IMR-90 (cell line): ENCODE results near the gene DUSP8.

Source experiments
- CHD1 ChIP-seq: IDR thresholded peaks from 2 replicates; pipeline ENCODE4 v1.6.1; 2012; ENCODE audit warnings: low read depth, low read length, improper control_type of control experiment
- ELK1 ChIP-seq: fragments of 150-350 bp; IDR thresholded peaks from 2 replicates; pipeline ENCODE4 v1.6.1; 2016; ENCODE audit warnings: low read depth, mild to moderate bottlenecking, low read length, moderate library complexity, borderline replicate concordance
- MAZ ChIP-seq: IDR thresholded peaks from 2 replicates; pipeline ENCODE4 v1.6.1; 2012; ENCODE audit warnings: low read depth, mild to moderate bottlenecking, low read length, improper control_type of control experiment, moderate library complexity, borderline replicate concordance
- NFE2L2 ChIP-seq: fragments of 150-350 bp; IDR thresholded peaks from 2 replicates; pipeline ENCODE4 v1.6.1; 2016; ENCODE audit warnings: low read depth, mild to moderate bottlenecking, low read length
- POLR2A ChIP-seq: IDR thresholded peaks from 2 replicates; pipeline ENCODE4 v1.6.1; 2012; ENCODE audit warnings: mild to moderate bottlenecking, low read depth, low read length
- RFX5 ChIP-seq: IDR thresholded peaks from 2 replicates; pipeline ENCODE4 v1.8.0; 2012; ENCODE audit warnings: low read depth, mild to moderate bottlenecking, low read length, moderate library complexity
- SMC3 ChIP-seq: fragments of 150-350 bp; IDR thresholded peaks from 2 replicates; pipeline ENCODE4 v1.6.1; 2016; ENCODE audit warnings: low read depth, mild to moderate bottlenecking, antibody characterized with exemption, low read length, moderate library complexity
- TF ChIP-seq, protein P1 (sequence below): conservative IDR thresholded peaks from 2 replicates; pipeline ENCODE4 v1.5.1; 2012; ENCODE audit warnings: mild to moderate bottlenecking, low read depth, low read length, improper control_type of control experiment

GRCh38 chr11:1560002-1560648, 11.9 kb downstream of the DUSP8 start:
- TF ChIP-seq, protein P1, sequence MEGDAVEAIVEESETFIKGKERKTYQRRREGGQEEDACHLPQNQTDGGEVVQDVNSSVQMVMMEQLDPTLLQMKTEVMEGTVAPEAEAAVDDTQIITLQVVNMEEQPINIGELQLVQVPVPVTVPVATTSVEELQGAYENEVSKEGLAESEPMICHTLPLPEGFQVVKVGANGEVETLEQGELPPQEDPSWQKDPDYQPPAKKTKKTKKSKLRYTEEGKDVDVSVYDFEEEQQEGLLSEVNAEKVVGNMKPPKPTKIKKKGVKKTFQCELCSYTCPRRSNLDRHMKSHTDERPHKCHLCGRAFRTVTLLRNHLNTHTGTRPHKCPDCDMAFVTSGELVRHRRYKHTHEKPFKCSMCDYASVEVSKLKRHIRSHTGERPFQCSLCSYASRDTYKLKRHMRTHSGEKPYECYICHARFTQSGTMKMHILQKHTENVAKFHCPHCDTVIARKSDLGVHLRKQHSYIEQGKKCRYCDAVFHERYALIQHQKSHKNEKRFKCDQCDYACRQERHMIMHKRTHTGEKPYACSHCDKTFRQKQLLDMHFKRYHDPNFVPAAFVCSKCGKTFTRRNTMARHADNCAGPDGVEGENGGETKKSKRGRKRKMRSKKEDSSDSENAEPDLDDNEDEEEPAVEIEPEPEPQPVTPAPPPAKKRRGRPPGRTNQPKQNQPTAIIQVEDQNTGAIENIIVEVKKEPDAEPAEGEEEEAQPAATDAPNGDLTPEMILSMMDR: no peak
- TF ChIP-seq POLR2A: no peak
- no peak for TF ChIP-seq RFX5
- no peak for TF ChIP-seq SMC3
- TF ChIP-seq NFE2L2: no peak
- TF ChIP-seq MAZ: no peak
- TF ChIP-seq CHD1: no peak
- no peak for TF ChIP-seq ELK1
